Measurements from ENCODE around the gene UIMC1. TPM values are rescaled to one million over a fixed set of nuclear protein-coding genes. Genes with fewer than 3 reads are reported as not detected.

The UIMC1 gene
- total and polyA plus RNA-seq, 2 of the 4 experiments (the other 2 are of a cell fraction) = 19.5 to 27.6 TPM

GRCh38 chr5:176899946-176900779, 106.4 kb downstream of the UIMC1 start:
- DNase-seq = peak; percentile 5
- no CpG with 5 or more reads among the region's 4 CpGs for WGBS, 2 experiments (ENCODE audit: extremely low coverage in 2 of 2, insufficient read length in 1 of 2)
- Histone ChIP-seq H3K18ac (ENCODE audit: low read depth, low read length) (no peak overlapping the region), H2BK15ac (ENCODE audit: low read depth, low read length) (no peak overlapping the region), H3K36me3 (ENCODE audit: control insufficient read depth, insufficient read depth, low read length) (peaks cover 17% of the 10 kb centered on the region), H3K9me3 (ENCODE audit: control insufficient read depth, insufficient read depth, low read length) (no peaks in the 10 kb centered on the region), H3K79me1 (ENCODE audit: low read depth in 1 of 2, low read length in 2 of 2) (no peaks in the 10 kb centered on the region), H3K14ac (replicated peaks; ENCODE audit: low read depth, low read length) (no peak overlapping the region), H3K23ac (ENCODE audit: low read depth, low read length) (no peak overlapping the region), H2BK120ac (ENCODE audit: low read depth, low read length) (no peak overlapping the region), H2BK5ac (ENCODE audit: low read depth, low read length, poor library complexity, severe bottlenecking) (no peak overlapping the region), H3K4ac (ENCODE audit: low read depth, low read length) (no peak overlapping the region), H3K9ac (ENCODE audit: low read depth, low read length) (no peak overlapping the region), H3K27me3 (ENCODE audit: control insufficient read depth, insufficient read depth, low read length) (peaks cover 6% of the 10 kb centered on the region), H2AK9ac (replicated peaks; ENCODE audit: low read depth, low read length, poor library complexity) (peak overlapping the region; percentile 26), H3K4me2 (ENCODE audit: low read depth, low read length) (no peak overlapping the region), H3K56ac (ENCODE audit: extremely low read depth, insufficient read depth, low read length) (no peak overlapping the region), H2AFZ (replicated peaks; ENCODE audit: low read length, poor library complexity) (peak overlapping the region; percentile 53), H2AK5ac (ENCODE audit: low read depth, low read length) (no peak overlapping the region), H3K4me3 (ENCODE audit: insufficient read depth, low read depth, low read length) (no peak overlapping the region), H4K8ac (ENCODE audit: low read depth in 2 of 2, low read length in 2 of 2) (no peak overlapping the region), H3K9me1 (ENCODE audit: insufficient read depth, low read length) (peaks cover 10% of the 10 kb centered on the region), H3K4me1 (ENCODE audit: control insufficient read depth, insufficient read depth, low read length) (no peaks in the 10 kb centered on the region), H2BK20ac (ENCODE audit: low read depth, low read length) (no peak overlapping the region), H3K27ac (ENCODE audit: insufficient read depth, low read length) (no peak overlapping the region), H4K20me1 (ENCODE audit: insufficient read depth, low read length) (no peaks in the 10 kb centered on the region; the same call in 1 of the 2 replicates), H4K5ac (ENCODE audit: low read depth, low read length) (no peak overlapping the region), H4K91ac (ENCODE audit: insufficient read depth, low read depth, low read length) (no peak overlapping the region)
- intact Hi-C loops (cut with micrococcal nuclease) (no loop called here), in situ Hi-C loops (cut with MboI; ENCODE audit: low sequenced_read_pairs) (no loop called here), dilution Hi-C loops (cut with HindIII; ENCODE audit: low sequenced_read_pairs, unreplicated experiment) (no loop called here)
- BruUV-seq (replicated peaks) = no TSS peak
- ChIA-PET POLR2A (ENCODE audit: unreplicated experiment) (no interaction called here), CTCF (no interaction called here)
- ATAC-seq (ENCODE audit: low read depth) = peak; percentile 30
- no peak for TF ChIP-seq NFE2L2 (IDR thresholded peaks at IDR 0.05; ENCODE audit: low read depth, low read length)
- TF ChIP-seq USF2 (IDR thresholded peaks at IDR 0.05; ENCODE audit: low read depth, low read length) = no peak
- no peak for TF ChIP-seq CTCF (conservative IDR thresholded peaks at IDR 0.05; ENCODE audit: low read depth, low read length)
- TF ChIP-seq SMC3 (IDR thresholded peaks at IDR 0.05; ENCODE audit: low read depth, low read length) = no peak
- TF ChIP-seq ELK1 (IDR thresholded peaks at IDR 0.05; ENCODE audit: borderline replicate concordance, low read depth, low read length) = no peak
- TF ChIP-seq CEBPB (IDR thresholded peaks at IDR 0.05; ENCODE audit: low read depth, low read length) = no peak
- TF ChIP-seq POLR2A (IDR thresholded peaks at IDR 0.05; ENCODE audit: low read depth, low read length) = no peak
- TF ChIP-seq FOS (IDR thresholded peaks at IDR 0.05; ENCODE audit: low read depth, low read length) = no peak
- TF ChIP-seq MAZ (IDR thresholded peaks at IDR 0.05; ENCODE audit: borderline replicate concordance, low read depth, low read length) = no peak
- no peak for TF ChIP-seq MXI1 (IDR thresholded peaks at IDR 0.05; ENCODE audit: borderline replicate concordance, low read depth, low read length)
- no peak for TF ChIP-seq RFX5 (IDR thresholded peaks at IDR 0.05; ENCODE audit: low read depth, low read length)
- no peak for TF ChIP-seq RAD21 (IDR thresholded peaks at IDR 0.05; ENCODE audit: low read length)
- no peak for TF ChIP-seq BHLHE40 (IDR thresholded peaks at IDR 0.05; ENCODE audit: low read depth, low read length)
- TF ChIP-seq CHD1 (IDR thresholded peaks at IDR 0.05; ENCODE audit: low read depth, low read length) = no peak
- TF ChIP-seq RCOR1 (IDR thresholded peaks at IDR 0.05; ENCODE audit: insufficient replicate concordance, low read length) = no peak

Measured in IMR-90 (cell line).